GM12864 (cell line): ENCODE results near the gene PLPP3.

Source experiments
- DNase-seq: peaks from one replicate; pipeline ENCODE4 v3.0.0-alpha.2; 2011; ENCODE audit warnings: low read depth
- H3K4me3 ChIP-seq: 2 replicates; pipeline ENCODE4 v1.5.1; 2011; ENCODE audit warnings: mild to moderate bottlenecking, low read depth, low read length, control low read depth
- CTCF ChIP-seq: IDR thresholded peaks from 2 replicates; pipeline ENCODE4 v1.5.1; 2011; ENCODE audit warnings: low read depth, mild to moderate bottlenecking, moderate library complexity, low read length, control low read depth, inconsistent platforms; ENCODE audit errors: missing control alignments

The PLPP3 gene

GRCh38 chr1:56501426-56501825 lies 77.9 kb downstream of the PLPP3 start:
- no peak for DNase-seq
- TF ChIP-seq CTCF = no peak
- no peak overlapping the region for H3K4me3 ChIP-seq

GRCh38 chr1:56496821-56497772 lies 82.3 kb downstream of the PLPP3 start:
- no peak overlapping the region for H3K4me3 ChIP-seq
- no peak for TF ChIP-seq CTCF
- no peak for DNase-seq

- no peak for TF ChIP-seq CTCF
- no peak overlapping the region for H3K4me3 ChIP-seq
- DNase-seq = no peak
Measured at GRCh38 chr1:56496158-56496557, 83.2 kb downstream of the PLPP3 start.

GRCh38 chr1:56495538-56495937 lies 83.8 kb downstream of the PLPP3 start:
- DNase-seq = no peak
- H3K4me3 ChIP-seq = no peak overlapping the region
- TF ChIP-seq CTCF = no peak

GRCh38 chr1:56494306-56494705 lies 85.1 kb downstream of the PLPP3 start:
- DNase-seq = no peak

GRCh38 chr1:56493826-56494225 lies 85.5 kb downstream of the PLPP3 start:
- H3K4me3 ChIP-seq = no peak overlapping the region
- no peak for DNase-seq
- TF ChIP-seq CTCF = no peak

More at GRCh38 chr1:56494306-56494705, 85.1 kb downstream of the PLPP3 start:
- no peak overlapping the region for H3K4me3 ChIP-seq
- TF ChIP-seq CTCF = no peak

GRCh38 chr1:56491441-56491840 lies 87.9 kb downstream of the PLPP3 start:
- DNase-seq = no peak
- H3K4me3 ChIP-seq = no peak overlapping the region
- no peak for TF ChIP-seq CTCF
